ENCODE measurements around the gene KREMEN2.

The KREMEN2 gene

GRCh38 chr16:2977440-2977839 lies 13.4 kb downstream of the KREMEN2 start:
- in situ Hi-C loops (cut with HindIII; ENCODE audit: low sequenced_read_pairs): no loop called here

DNA sequence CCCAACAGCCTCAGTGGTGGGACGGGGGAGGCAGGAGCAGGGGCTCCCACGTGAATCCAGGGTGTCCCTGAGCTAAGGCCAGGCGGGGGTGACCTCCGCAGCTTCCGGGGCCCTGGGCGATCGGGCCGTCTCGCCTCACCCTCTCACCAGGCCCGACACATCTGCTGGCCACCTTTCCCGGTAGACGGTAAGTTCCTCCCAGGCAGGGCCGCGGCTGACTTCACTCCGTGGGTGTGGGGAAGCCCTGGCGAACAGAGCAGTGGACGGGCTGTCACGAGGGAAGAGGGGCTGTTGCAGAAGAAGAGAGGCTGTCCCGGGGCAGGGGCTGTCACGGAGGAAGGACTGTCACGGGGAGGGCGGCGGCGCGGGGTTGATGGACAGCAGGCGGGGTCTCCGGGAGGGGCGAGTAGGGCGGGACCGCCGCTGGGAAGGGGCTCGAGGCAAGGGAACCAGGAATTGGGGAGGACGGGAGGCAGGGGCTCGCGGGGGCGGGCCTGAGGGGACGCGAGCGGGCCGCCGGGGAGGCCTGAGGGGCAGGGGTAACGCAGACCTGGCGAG lies 15.7 kb downstream of the KREMEN2 start:
- in situ Hi-C loops (cut with HindIII; ENCODE audit: low sequenced_read_pairs): no loop called here

DNA sequence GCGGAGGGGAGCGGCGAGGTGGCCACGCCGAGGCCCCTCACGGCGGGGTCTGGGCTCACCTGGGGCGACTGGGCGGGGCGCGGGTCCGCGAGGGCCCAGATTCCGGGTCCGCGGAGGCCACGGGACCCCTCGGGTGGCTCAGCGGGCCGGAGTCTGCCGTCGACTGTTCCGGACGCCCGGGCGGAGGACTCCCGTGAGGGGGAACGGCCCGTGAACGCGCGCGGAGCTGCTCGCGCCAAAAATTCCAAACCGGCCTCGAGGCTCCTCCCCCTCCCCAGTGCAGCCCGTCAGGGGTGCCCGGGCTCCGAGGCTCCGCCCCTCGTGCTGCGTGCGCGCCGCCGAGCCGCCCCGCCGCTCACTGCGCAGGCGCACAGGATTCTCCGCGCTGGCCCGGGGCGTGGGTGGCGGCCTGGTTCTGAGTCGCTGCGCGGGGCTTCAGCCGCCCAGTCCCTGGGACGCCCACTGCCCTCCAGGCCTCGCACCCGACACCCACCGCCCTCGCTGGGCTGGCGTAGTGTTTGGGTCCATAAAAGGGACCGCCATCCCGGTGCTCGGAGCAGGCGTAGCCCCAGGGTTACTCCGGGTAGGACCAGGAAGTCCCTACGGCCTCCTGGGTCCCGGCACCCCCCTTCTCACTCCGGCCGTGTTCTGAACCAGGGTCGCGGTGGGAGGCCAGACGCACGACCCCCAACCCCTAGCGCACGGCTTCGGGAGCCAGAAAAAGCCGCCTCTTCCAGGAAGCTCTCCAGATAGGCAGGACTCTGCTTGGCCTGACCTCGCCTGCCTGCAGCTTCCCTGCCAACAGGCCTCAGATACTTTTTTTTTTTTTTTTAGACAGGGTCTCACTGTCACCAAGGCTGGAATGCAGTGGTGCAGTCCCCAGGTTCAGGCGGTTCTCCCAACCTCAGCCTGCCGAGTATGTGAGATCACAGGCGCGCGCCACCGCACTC lies 16.4 kb downstream of the KREMEN2 start, which contains the start of gene PKMYT1:
TSS of gene PKMYT1 (minus strand) at position 220 of the 950 bp plus-strand sequence. CDS start 789 bp downstream, outside the sequence.
- in situ Hi-C loops (cut with HindIII; ENCODE audit: low sequenced_read_pairs): no loop called here

GRCh38 chr16:2981177-2981898 lies 17.3 kb downstream of the KREMEN2 start:
- in situ Hi-C loops (cut with HindIII; ENCODE audit: low sequenced_read_pairs): no loop called here

DNA sequence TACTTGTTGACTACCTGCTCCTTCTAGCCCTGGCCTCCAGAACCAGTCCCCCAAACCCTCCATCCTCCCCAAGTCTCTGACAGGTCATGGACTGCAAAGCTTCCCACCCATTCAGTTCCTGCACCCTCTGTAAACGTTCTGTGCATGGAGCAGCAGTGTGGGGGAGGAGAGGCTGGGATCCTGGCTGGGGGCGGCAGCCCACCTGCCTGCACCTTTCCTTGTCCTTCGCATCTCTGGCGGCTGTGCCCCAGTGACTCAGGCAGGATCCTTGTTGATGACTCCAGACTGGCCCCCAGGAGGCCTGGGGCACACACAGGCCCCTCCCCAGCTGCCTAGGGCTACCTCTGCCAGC lies 17.8 kb downstream of the KREMEN2 start:
- in situ Hi-C loops (cut with HindIII; ENCODE audit: low sequenced_read_pairs): no loop called here

DNA sequence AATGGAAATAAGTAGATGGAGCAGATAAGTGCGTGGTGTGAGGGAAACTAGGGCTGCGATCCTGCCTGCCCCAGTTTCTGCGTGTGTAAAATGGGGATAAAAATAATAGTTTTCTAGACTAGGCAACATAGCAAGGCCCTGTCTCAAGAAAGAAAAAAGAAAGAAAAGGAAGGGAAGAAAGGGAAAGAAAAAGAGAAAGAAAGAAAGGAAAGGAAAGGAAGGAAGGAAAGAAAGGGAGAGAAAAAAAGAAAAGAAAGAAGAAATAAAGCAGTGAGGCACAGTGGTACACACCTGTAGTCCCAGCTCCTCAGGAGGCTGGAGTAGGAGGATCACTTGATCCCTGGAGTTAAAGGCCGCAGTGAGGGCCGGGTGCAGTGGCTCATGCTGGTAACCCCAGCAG lies 18.3 kb downstream of the KREMEN2 start:
- in situ Hi-C loops (cut with HindIII; ENCODE audit: low sequenced_read_pairs): no loop called here

DNA sequence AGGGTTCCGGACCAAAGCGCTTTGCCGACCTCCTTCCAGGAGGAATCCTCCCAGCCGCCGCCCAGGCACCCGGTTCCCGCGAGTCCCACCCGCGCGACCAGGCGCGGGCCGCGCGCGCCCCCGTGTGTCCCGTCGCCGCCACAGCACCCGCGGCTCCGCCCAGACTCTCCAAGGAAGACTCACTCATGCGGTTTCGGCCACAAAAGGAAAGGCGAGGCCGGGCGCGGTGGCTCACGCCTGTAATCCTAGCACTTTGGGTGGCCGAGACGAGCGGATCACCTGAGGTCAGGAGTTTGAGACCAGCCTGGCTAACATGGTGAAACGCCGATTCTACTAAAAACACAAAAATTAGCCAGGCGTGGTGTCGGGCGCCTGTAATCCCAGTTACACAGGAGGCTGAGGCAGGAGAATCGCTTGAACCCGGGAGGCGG lies 19.6 kb downstream of the KREMEN2 start:
- in situ Hi-C loops (cut with HindIII; ENCODE audit: low sequenced_read_pairs): no loop called here

GRCh38 chr16:2985462-2985861 lies 21.4 kb downstream of the KREMEN2 start:
- in situ Hi-C loops (cut with HindIII; ENCODE audit: low sequenced_read_pairs): no loop called here

GRCh38 chr16:2985893-2986355 lies 21.8 kb downstream of the KREMEN2 start:
- in situ Hi-C loops (cut with HindIII; ENCODE audit: low sequenced_read_pairs): no loop called here

- in situ Hi-C loops (cut with HindIII; ENCODE audit: low sequenced_read_pairs): no loop called here
Measured at GRCh38 chr16:2986623-2987188, 22.6 kb downstream of the KREMEN2 start.

- in situ Hi-C loops (cut with HindIII; ENCODE audit: low sequenced_read_pairs): no loop called here
Measured at GRCh38 chr16:2987286-2987685, 23.2 kb downstream of the KREMEN2 start.

GRCh38 chr16:2987833-2988232 lies 23.8 kb downstream of the KREMEN2 start:
- in situ Hi-C loops (cut with HindIII; ENCODE audit: low sequenced_read_pairs): no loop called here

GRCh38 chr16:2988590-2989099 lies 24.6 kb downstream of the KREMEN2 start:
- in situ Hi-C loops (cut with HindIII; ENCODE audit: low sequenced_read_pairs): no loop called here

GRCh38 chr16:2990891-2991290 lies 26.8 kb downstream of the KREMEN2 start:
- in situ Hi-C loops (cut with HindIII; ENCODE audit: low sequenced_read_pairs): no loop called here

DNA sequence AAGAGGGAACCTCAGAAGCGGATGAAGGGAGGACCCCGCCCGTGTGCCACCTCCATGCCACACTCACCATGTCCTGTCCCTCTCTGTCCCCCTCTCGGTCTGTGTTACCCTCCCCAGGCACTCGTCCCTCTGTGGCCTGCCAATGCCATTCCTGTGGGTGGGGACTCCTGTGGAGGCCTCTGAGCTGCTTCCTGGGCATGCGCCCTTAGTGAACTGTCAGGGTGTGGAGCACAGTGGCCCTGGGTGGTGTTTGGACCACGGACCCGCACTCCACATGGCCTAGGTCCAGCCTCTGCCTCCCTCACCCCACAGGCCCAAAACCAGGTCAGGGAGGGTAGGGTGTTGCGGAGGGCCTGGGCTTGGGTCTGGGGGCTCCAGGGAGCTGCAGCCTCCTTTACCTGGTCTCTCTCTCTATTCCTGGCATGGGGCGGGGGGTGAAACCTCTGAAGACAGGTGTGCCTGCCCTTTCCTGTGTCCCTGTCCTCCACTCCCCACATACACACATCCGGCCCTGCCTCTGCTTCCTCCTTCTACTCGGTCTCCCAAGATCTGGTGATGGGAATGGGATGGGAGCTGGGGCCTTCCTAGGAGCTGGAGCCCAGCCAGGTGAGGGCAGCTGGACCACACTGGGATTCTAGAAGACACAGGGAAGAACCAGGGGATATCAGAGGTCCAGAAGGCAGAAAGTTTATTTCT lies 27.6 kb downstream of the KREMEN2 start:
- in situ Hi-C loops (cut with HindIII; ENCODE audit: low sequenced_read_pairs): no loop called here

DNA sequence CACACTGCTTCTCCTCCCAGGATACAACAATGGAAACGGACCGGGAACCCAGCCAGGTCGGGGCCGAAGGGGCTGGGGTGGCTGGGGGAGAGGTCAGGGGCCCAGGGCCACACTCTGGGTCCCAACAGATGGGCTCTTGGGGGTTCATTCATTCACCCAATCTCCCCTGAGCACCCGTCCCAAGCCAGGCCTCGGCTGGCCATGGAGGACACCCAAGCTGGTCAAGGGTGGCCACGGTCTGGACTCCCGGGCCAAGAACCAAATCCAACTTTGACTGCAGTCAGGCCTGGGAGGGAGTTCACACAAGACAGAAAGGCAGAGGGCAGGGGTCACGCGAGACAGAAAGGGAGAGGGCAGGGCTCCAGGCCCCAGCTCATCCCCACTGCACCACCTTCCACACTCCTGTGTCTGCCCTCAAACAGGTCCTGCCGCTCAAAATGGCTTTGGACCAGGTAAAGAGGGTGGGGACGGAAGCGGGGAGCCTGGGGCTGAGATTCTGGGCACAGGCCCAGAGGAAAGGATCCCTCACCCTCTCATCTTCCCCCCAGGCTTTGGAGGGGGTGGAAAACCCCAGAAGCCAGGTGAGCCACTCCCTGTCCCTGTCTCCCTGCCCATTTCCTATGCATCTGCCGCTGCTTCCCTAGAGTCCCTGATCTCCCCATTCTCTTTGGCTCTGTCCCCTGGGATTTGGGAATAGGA lies 28.5 kb downstream of the KREMEN2 start:
- in situ Hi-C loops (cut with HindIII; ENCODE audit: low sequenced_read_pairs): no loop called here

DNA sequence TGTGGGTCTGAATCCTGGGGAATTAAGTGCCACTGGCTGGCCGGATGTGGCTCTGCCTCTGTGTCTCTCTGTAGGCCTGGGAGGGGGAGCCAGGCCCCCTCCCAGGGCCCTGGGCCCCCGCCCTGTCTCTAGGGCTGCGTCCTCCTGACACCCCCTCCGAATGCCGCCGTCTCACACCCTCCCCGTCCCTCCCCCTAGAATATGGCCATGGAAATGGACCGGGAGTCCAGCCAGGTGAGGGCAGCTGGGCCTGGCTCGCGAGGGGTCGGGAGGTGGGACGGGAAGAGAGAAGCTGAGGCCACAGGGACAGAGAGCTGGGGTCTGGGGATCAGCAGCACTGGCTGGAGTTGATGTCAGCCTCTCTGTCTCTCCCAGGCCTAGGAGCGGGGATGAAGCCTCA lies 32.2 kb downstream of the KREMEN2 start:
- in situ Hi-C loops (cut with HindIII; ENCODE audit: low sequenced_read_pairs): no loop called here

DNA sequence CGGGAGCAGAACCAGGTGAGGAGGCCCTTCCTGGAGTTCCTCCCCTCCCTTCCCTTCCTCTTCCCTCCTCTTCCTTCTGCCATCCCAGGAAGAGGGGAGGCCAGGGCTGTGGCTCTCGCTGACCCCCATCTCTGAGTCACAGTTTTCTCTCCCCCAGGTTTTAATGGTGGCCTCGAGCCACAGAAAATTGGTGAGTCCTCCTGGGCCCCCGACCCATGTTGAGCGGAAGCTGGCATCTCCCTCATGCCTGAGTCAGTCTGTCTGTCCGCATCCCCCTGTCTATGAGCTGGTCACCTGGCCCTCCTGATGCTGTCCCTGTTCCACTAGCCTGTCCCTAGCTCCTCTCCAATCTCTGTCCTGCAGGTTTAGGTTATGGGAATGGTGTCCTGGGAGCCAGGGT lies 35.9 kb downstream of the KREMEN2 start:
- in situ Hi-C loops (cut with HindIII; ENCODE audit: low sequenced_read_pairs): no loop called here

DNA sequence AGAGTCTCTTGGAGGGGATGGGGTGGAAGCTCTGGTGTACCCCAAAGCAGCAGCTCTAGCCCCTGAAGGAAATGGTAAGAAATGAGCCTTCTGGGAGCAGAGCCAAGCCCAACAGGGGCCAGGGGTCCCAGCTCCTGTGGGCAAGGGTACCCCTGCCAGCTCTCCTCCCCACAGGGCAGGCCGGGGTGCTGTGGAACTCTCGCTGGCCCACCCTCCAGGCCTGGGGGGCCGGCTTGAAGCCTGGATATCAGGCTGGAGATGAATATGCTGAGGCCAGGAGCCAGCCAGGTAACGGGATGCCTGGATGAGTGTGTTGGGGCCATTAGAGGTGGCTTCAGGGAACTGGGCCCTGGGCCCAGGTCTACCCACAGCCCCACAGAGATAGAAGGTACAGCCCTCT lies 36.5 kb downstream of the KREMEN2 start:
- in situ Hi-C loops (cut with HindIII; ENCODE audit: low sequenced_read_pairs): no loop called here

DNA sequence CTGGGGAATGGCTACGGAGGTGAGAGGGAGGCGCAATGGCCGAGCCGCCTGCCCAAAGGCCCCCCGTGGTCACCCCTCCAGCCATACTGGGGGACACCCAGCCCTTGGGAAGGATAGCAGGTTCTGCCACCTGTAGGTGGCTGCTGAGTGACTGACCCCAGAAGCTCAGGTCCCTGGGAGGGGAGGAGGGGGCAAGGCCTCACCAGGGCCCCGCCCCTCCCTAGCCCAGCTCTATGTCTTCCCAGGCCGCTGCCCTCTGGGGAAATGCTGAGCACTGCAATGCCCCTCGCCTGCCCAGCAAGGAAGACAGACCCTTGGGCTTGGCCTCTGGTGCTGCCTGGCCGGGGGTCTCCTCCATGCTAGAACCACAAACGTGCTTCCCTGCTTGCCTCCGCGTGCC lies 37.2 kb downstream of the KREMEN2 start:
- in situ Hi-C loops (cut with HindIII; ENCODE audit: low sequenced_read_pairs): no loop called here

All from DLD1 (cell line).